Keratinocyte (primary cell): Measurements from ENCODE around the gene CCDC88A. TPM values are rescaled to one million over a fixed set of nuclear protein-coding genes. Genes with fewer than 3 reads are reported as not detected.

Source experiments
- DNase-seq: peaks from one replicate; pipeline ENCODE4 v3.0.0-alpha.2; 2011; ENCODE audit warnings: low read depth, missing footprints, low spot score
- FAIRE-seq: peaks from 2 replicates; lab custom pipeline; 2011; peaks lifted over from hg19 to GRCh38; lab: Jason Lieb, UNC
- H2AFZ ChIP-seq: 2 replicates; pipeline ENCODE4 v1.6.0; 2012; ENCODE audit warnings: low read length, control low read depth, inconsistent platforms; ENCODE audit not compliant: control insufficient read depth
- H3K27ac ChIP-seq: 2 replicates; pipeline ENCODE4 v1.5.1; 2011; ENCODE audit warnings: low read length; ENCODE audit not compliant: control insufficient read depth, insufficient read depth
- H3K27me3 ChIP-seq: 3 replicates; pipeline ENCODE4 v1.6.0; 2011; ENCODE audit warnings: low read length; ENCODE audit not compliant: control insufficient read depth, insufficient read depth; ENCODE audit errors: extremely low read depth
- H3K36me3 ChIP-seq, 2 experiments: 2 replicates in 1 of 2; 3 replicates in 1 of 2; pipeline ENCODE4 v1.5.1; 2011; ENCODE audit warnings: low read length in 2 of 2, mild to moderate bottlenecking in 1 of 2; ENCODE audit not compliant: control insufficient read depth in 2 of 2, insufficient read depth in 2 of 2; ENCODE audit errors: extremely low read depth in 1 of 2
- H3K4me1 ChIP-seq: 3 replicates; pipeline ENCODE4 v1.5.1; 2011; ENCODE audit warnings: low read length; ENCODE audit not compliant: control insufficient read depth, insufficient read depth; ENCODE audit errors: extremely low read depth
- H3K4me2 ChIP-seq: 3 replicates; pipeline ENCODE4 v1.6.0; 2011; ENCODE audit warnings: low read depth, low read length; ENCODE audit not compliant: control insufficient read depth, insufficient read depth; ENCODE audit errors: extremely low read depth
- H3K4me3 ChIP-seq, 3 experiments: fragments of 200-600 bp in 1 of 3; sonication (generic) in 1 of 3; 2 replicates in 2 of 3; 3 replicates in 1 of 3; pipeline ENCODE4 v1.5.1; 2011 to 2016; ENCODE audit warnings: low read length in 3 of 3, mild to moderate bottlenecking in 3 of 3, control low read depth in 2 of 3, inconsistent platforms in 1 of 3, low read depth in 1 of 3, mixed read lengths in 1 of 3, mixed run types in 1 of 3, moderate library complexity in 1 of 3; ENCODE audit not compliant: control insufficient read depth in 2 of 3, insufficient read depth in 2 of 3; ENCODE audit errors: extremely low read depth in 1 of 3
- H3K79me2 ChIP-seq: 2 replicates; pipeline ENCODE4 v1.6.0; 2012; ENCODE audit warnings: low read length; ENCODE audit not compliant: control insufficient read depth, insufficient read depth
- H3K9ac ChIP-seq: 3 replicates; pipeline ENCODE4 v1.6.0; 2011; ENCODE audit warnings: low read length; ENCODE audit not compliant: control insufficient read depth, insufficient read depth; ENCODE audit errors: extremely low read depth
- H3K9me1 ChIP-seq: 3 replicates; pipeline ENCODE4 v1.6.0; 2011; ENCODE audit warnings: low read length; ENCODE audit not compliant: control insufficient read depth, insufficient read depth; ENCODE audit errors: extremely low read depth
- H3K9me3 ChIP-seq: 2 replicates; pipeline ENCODE4 v1.5.1; 2012; ENCODE audit warnings: low read depth, low read length; ENCODE audit not compliant: control insufficient read depth
- H4K20me1 ChIP-seq: 3 replicates; pipeline ENCODE4 v1.6.0; 2011; ENCODE audit warnings: low read length; ENCODE audit not compliant: control insufficient read depth, insufficient read depth; ENCODE audit errors: extremely low read depth
- EZH2 ChIP-seq: IDR thresholded peaks from one replicate; pipeline ENCODE4 v1.6.1; 2012; ENCODE audit warnings: inconsistent platforms, mild to moderate bottlenecking, low read length, moderate library complexity
- dilution Hi-C: fragments of 300-500 bp; cut with MboI; formaldehyde crosslinking; loops from one replicate; pipeline ENCODE4 v1.7.0; 2020; ENCODE audit warnings: low sequenced_read_pairs; ENCODE audit not compliant: extremely low pct_ligation_motif_present
- polyA plus RNA-seq, 5 experiments: library from polyadenylated mRNA; depleted of rRNA in 3 of 5; stranded (reverse) in 3 of 5; stranded (forward) in 1 of 5; unstranded in 1 of 5; fragments of >200 nt; gene quantifications; 1 replicate in 1 of 5; 2 replicates in 3 of 5; 3 replicates in 1 of 5; pipeline versions ENCODE4 v1.2.1 to v1.2.3, GENCODE V29; 2011 to 2012; ENCODE audit warnings: missing spikeins in 2 of 5, low read depth in 1 of 5, low replicate concordance in 1 of 5
- TF ChIP-seq, protein P1 (sequence below), 3 experiments: IDR thresholded peaks in 1 of 3; conservative IDR thresholded peaks in 1 of 3; optimal IDR thresholded peaks in 1 of 3; 2 replicates in 2 of 3; 3 replicates in 1 of 3; pipeline versions ENCODE3 to v1.5.1; 2011; ENCODE audit warnings: low read length in 3 of 3, mild to moderate bottlenecking in 3 of 3, moderate library complexity in 2 of 3, control low read depth in 1 of 3, inconsistent platforms in 1 of 3; ENCODE audit not compliant: insufficient read depth in 2 of 3; ENCODE audit errors: extremely low read depth in 1 of 3

The CCDC88A gene
- polyA plus RNA-seq, 1 donor (not counting 4 experiments of a cell fraction or from before 2014, with no cell fraction given), result 21.3 TPM

DNA sequence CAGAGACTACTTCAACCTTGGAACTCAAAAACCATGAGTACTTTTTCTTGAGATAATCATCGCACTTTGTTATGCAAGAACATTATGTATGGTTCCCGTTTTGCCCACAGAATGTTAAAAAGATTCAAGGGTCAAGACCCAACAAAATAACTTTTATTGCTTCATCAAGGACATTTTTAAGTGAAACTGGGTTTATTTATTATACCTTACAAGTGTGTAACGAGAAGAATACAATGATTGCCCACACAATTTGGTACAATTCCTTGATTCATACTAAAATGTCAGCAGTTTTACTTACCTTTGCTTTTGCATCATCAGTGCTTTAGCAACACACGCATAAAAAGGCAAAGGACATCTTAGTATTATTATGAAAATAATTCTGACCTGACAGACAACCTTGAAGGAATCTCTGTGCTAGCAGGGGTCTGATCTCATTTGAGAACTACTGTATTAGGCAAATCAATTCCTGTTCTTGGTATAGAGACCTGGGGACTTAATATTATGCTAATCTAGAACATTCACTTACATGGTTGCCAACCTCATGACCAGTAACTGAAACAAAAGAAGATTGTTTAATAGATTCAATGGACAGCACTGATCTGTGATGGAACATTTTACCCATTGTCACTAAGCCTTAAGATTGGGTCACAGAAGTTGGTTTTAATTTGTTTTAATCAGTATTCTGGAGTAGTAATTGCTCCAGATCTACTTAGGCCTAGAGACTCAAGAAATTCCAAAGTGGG lies 16.2 kb downstream of the CCDC88A start:
- H3K4me3 ChIP-seq, result no peak overlapping the region
- no peak overlapping the region for H3K4me2 ChIP-seq
- H3K27ac ChIP-seq, result no peak overlapping the region
- no peaks in the 10 kb centered on the region for H4K20me1 ChIP-seq
- peaks cover 3% of the 10 kb centered on the region for H3K4me1 ChIP-seq
- H3K9me1 ChIP-seq, result no peaks in the 10 kb centered on the region
- H2AFZ ChIP-seq, result no peak overlapping the region
- FAIRE-seq, result peak; percentile 20
- no peaks in the 10 kb centered on the region for H3K27me3 ChIP-seq
- DNase-seq, result no peak
- dilution Hi-C loops, result no loop called here
- no peak for TF ChIP-seq EZH2
- TF ChIP-seq, protein P1, sequence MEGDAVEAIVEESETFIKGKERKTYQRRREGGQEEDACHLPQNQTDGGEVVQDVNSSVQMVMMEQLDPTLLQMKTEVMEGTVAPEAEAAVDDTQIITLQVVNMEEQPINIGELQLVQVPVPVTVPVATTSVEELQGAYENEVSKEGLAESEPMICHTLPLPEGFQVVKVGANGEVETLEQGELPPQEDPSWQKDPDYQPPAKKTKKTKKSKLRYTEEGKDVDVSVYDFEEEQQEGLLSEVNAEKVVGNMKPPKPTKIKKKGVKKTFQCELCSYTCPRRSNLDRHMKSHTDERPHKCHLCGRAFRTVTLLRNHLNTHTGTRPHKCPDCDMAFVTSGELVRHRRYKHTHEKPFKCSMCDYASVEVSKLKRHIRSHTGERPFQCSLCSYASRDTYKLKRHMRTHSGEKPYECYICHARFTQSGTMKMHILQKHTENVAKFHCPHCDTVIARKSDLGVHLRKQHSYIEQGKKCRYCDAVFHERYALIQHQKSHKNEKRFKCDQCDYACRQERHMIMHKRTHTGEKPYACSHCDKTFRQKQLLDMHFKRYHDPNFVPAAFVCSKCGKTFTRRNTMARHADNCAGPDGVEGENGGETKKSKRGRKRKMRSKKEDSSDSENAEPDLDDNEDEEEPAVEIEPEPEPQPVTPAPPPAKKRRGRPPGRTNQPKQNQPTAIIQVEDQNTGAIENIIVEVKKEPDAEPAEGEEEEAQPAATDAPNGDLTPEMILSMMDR (optimal IDR thresholded peaks at IDR 0.05 in 1 of 3, IDR thresholded peaks at IDR 0.05 in 1 of 3, conservative IDR thresholded peaks at IDR 0.05 in 1 of 3; ENCODE audit: extremely low read depth in 1 of 3, insufficient read depth in 2 of 3, low read length in 3 of 3), result no peak
- peaks cover 0 to 2% of the 10 kb centered on the region in 2 experiments for H3K36me3 ChIP-seq
- H3K79me2 ChIP-seq, result peaks cover 7% of the 10 kb centered on the region
- H3K9ac ChIP-seq, result no peak overlapping the region
- no peaks in the 10 kb centered on the region for H3K9me3 ChIP-seq

DNA sequence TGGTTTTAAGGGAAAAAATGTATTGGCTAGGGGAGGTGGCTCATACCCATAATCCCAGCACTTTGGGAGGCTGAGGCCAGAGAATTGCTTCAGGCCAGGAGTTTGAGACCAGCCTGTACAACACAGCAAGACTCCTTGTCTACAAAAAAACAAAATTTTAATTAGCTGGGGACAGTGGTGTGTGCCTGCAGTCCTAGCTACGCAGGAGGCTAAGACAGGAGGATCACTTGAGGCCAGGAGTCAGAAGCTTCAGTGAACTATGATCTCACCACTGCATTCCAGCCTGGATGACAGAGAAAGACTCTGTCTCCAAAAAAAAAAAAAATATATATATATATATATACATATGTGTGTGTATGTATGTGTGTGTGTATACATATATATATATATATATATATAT lies 18.5 kb downstream of the CCDC88A start:
- Histone ChIP-seq H3K27ac (no peak overlapping the region), H3K9ac (no peak overlapping the region), H3K36me3 (peaks cover 0 to 2% of the 10 kb centered on the region in 2 experiments), H3K9me3 (no peaks in the 10 kb centered on the region), H3K4me3 (no peak overlapping the region), H4K20me1 (no peaks in the 10 kb centered on the region), H3K4me2 (no peak overlapping the region), H3K27me3 (no peaks in the 10 kb centered on the region), H3K9me1 (no peaks in the 10 kb centered on the region), H3K4me1 (no peaks in the 10 kb centered on the region), H2AFZ (no peak overlapping the region), H3K79me2 (no peaks in the 10 kb centered on the region)
- no peak for DNase-seq
- no peak for FAIRE-seq
- dilution Hi-C loops, result no loop called here
- TF ChIP-seq EZH2, result no peak
- TF ChIP-seq, protein P1 (optimal IDR thresholded peaks at IDR 0.05 in 1 of 3, IDR thresholded peaks at IDR 0.05 in 1 of 3, conservative IDR thresholded peaks at IDR 0.05 in 1 of 3; ENCODE audit: extremely low read depth in 1 of 3, insufficient read depth in 2 of 3, low read length in 3 of 3), result no peak
